ENCODE results near the gene FFAR4. TPM values are rescaled to one million over a fixed set of nuclear protein-coding genes. Genes with fewer than 3 reads are reported as not detected.

The FFAR4 gene
- total and polyA plus RNA-seq, 2 of the 8 experiments (the other 6 are each of a cell fraction or from before 2014, with no cell fraction given), result not detected

- no peak for TF ChIP-seq HDAC6 (IDR thresholded peaks at IDR 0.05; ENCODE audit: low read depth, low read length)
- TF ChIP-seq EP300 (IDR thresholded peaks at IDR 0.05; ENCODE audit: borderline replicate concordance in 1 of 2, low read depth in 2 of 2, low read length in 2 of 2), result no peak
These were observed 11.6 kb upstream of the FFAR4 start (continued) for GRCh38 chr10:93554760-93555432.

All from H1 (cell line).